Measurements from ENCODE around the gene CCR9. TPM values are rescaled to one million over a fixed set of nuclear protein-coding genes. Genes with fewer than 3 reads are reported as not detected.
A peak's percentile ranks its signal among the peaks of the same experiment; 100 is the strongest.

The CCR9 gene
- total RNA-seq, 2 donors from 2014 or later = 0.15 to 0.19 TPM

DNA sequence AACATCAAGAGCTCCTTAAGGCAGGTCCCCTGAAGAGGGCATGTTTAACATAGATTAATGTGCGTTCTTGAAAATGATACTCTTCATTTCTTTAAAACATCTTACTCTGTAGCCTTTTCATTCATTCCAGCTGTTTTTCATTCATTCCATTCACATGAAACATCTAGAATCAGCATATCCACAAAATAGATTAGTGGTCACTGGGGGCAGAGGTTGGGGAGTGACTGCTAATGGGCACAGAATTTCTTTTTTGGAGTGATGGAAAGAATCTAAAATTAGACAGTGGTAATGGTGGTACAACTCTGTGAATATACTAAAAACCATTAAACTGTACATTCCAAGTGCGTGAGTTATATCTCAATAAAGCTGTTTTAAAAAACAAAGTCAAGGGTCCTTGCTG is 41.5 kb downstream of the CCR9 start:
- Mint-ChIP-seq H3K4me1 (no peaks in the 10 kb centered on the region), H3K4me3 (no peak overlapping the region), H3K36me3 (ENCODE audit: low read depth) (peaks cover 100% of the 10 kb centered on the region), H3K27ac (no peak overlapping the region), H3K27me3 (no peaks in the 10 kb centered on the region), H3K9me3 (no peaks in the 10 kb centered on the region)
- no peak for ATAC-seq (replicated peaks)

DNA sequence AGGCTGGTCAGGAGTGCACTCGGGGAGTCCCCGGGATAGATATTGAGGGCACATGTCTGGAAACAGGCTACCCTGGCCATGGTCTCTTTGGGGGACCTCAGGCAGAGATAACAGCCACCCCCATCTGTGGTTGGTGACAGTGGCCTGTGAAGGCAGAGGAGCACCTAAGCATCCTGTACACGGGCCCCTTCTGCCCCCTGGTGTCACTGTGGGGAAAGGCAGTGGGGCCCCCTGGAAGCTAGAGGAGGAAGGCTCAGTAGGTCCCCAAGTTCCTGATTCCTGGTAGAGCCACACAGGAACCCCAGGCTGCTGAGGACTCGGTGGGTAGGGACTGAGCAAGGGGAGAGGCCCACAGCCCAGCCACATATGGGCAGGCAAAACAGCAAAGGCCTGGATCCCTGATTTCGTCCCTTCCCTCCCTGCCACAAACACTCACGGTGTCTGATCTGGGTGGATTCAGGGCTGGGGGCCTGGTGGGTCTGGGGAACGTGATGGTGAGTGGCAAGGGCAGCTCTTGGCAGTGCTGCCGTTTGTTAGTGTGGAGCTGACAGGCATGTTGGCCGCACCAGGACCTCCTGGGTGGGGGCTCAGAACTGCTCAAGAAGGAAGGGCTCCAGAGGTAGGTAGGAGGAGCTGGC is 42.8 kb downstream of the CCR9 start:
- no peaks in the 10 kb centered on the region for H3K9me3 Mint-ChIP-seq
- H3K36me3 Mint-ChIP-seq (ENCODE audit: low read depth) = peaks cover 100% of the 10 kb centered on the region
- no peaks in the 10 kb centered on the region for H3K27me3 Mint-ChIP-seq
- H3K4me3 Mint-ChIP-seq = no peak overlapping the region
- ATAC-seq (replicated peaks) = peak; percentile 83
- H3K27ac Mint-ChIP-seq = peak overlapping the region; percentile 56
- H3K4me1 Mint-ChIP-seq = no peaks in the 10 kb centered on the region

DNA sequence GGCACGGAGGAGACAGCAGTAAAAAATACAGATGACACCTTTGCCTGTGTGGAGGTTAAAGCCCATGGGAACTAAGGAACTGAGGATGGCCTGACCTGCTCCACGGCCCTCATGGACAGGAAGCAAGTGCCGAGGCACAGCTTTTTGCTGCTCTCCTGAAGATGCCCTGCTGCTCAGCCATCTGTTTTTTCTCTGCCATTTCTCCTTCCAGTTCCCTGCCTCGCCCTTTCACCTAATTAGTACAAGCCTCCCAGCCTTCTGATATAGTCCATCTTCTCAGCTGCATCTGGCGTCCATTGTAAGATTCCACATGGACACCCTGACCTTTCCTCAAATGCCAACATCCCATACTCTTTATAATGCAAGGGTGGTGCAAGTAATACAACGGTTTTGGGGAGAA is 45.2 kb downstream of the CCR9 start:
- Mint-ChIP-seq H3K9me3 (no peaks in the 10 kb centered on the region), H3K27ac (no peak overlapping the region), H3K4me3 (no peak overlapping the region)

DNA sequence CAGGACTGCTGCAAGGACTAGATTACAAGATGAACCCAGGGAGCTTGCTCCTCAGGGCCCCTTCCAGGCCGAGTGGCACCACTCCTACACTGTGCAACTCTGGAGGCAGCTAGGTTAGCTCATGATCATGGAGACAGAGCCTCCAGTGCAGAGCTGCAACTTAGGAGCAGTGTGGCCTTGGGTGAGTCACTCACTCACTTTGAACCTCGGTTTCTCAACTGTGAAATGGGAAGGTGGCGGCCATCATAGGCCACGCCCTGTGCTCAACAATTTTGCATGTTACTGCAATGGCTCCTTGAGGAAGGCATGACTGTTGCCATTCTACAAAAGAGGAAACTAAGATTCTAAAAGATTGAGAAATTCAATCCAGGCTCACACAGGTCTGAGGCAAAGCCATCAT is 45.8 kb downstream of the CCR9 start:
- Mint-ChIP-seq H3K4me1 (no peaks in the 10 kb centered on the region), H3K27me3 (no peaks in the 10 kb centered on the region), H3K27ac (no peak overlapping the region), H3K36me3 (ENCODE audit: low read depth) (peaks cover 100% of the 10 kb centered on the region), H3K4me3 (no peak overlapping the region), H3K9me3 (no peaks in the 10 kb centered on the region)
- ATAC-seq (replicated peaks) = no peak

More for the DNA sequence above, 45.2 kb downstream of the CCR9 start:
- Mint-ChIP-seq H3K36me3 (ENCODE audit: low read depth) (peaks cover 100% of the 10 kb centered on the region), H3K4me1 (no peaks in the 10 kb centered on the region), H3K27me3 (no peaks in the 10 kb centered on the region)
- ATAC-seq (replicated peaks) = no peak

DNA sequence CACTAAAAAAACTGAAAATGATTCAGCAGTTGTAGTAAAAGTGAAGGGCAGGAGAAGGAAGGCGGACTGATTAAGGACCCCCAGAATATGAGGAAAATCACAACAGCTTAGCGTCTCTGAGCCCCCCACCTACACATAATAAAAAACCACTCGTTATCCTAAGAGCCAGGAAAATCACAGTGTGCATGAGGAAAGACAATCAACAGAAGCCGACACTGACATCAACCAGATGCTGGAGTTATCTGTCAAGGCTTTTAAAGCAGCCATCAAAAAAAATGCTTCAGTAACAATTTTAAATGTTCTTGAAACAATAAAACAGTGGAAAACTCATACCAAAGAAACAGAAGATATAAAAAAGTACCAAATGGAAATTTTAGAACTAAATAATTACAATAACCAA is 47.2 kb downstream of the CCR9 start:
- H3K4me3 Mint-ChIP-seq = no peak overlapping the region
- no peak for ATAC-seq (replicated peaks)
- H3K4me1 Mint-ChIP-seq = no peaks in the 10 kb centered on the region
- no peak overlapping the region for H3K27ac Mint-ChIP-seq
- H3K36me3 Mint-ChIP-seq (ENCODE audit: low read depth) = peaks cover 100% of the 10 kb centered on the region
- H3K9me3 Mint-ChIP-seq = no peaks in the 10 kb centered on the region
- H3K27me3 Mint-ChIP-seq = no peaks in the 10 kb centered on the region

DNA sequence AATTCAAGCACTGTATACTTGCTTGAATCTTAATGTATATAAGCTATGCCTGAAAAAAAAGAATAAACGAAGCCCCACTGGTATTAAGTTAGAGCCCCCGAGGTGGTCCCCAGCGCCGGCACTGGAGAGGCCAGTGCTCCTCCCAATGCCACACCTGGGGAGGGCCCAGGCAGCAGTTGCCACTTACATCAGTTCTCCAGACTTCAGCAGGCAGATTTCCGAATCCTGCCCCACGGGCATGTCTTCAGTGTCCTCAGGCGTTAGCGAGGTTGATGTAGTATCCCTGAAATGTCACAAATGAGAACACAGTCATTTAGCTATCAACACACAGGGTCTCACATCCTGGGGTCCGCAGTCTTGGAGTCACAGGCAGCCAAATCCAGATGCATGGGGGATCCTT is 49.9 kb downstream of the CCR9 start:
- peaks cover 14% of the 10 kb centered on the region for H3K4me1 Mint-ChIP-seq
- no peak overlapping the region for H3K27ac Mint-ChIP-seq
- peaks cover 7% of the 10 kb centered on the region for H3K27me3 Mint-ChIP-seq
- no peak overlapping the region for H3K4me3 Mint-ChIP-seq
- no peaks in the 10 kb centered on the region for H3K9me3 Mint-ChIP-seq
- H3K36me3 Mint-ChIP-seq (ENCODE audit: low read depth) = peaks cover 86% of the 10 kb centered on the region
- no peak for ATAC-seq (replicated peaks)

DNA sequence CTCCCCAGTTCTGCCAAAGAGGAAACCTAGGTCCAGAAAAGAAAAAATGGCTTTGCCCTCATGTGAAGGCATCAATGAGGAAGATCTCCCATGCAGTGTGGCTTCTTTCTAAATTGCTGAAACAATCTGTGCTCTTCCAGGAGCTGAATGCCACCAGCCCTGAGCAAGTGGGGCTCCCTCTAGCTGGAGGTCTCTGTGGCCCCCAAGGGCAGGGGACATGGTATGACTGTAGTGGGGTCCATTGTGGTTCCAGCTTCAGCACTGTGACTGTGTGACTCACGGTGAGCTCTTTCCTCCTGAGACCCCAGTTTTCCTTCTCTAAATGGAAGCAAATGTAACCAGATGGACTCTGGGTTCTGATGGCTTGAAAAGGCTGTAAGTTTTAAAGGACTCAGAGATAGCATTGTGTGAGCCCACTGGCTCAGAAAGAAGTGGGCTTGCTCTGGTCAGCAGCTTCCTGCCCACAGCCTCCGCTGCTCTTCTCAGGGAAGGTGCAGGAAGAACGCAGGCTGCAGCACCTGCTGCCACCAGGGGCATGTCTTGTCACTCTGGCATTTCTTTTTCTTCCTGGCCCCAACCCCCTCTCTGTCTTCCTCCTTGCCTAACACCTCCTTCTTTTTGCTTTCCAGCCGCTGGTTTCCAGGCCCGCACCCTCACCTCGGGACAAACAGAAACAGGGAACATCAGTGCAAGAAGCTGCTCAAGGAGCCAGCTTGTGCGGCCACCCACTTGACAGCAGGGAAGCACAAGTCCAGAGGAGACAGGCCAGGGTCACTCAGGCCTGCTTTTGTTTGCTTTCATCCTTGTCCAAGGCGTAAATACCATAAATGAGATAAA is 51.1 kb downstream of the CCR9 start:
- H3K27ac Mint-ChIP-seq = no peak overlapping the region
- H3K4me3 Mint-ChIP-seq = no peak overlapping the region
- no peaks in the 10 kb centered on the region for H3K9me3 Mint-ChIP-seq
- H3K27me3 Mint-ChIP-seq = peaks cover 7% of the 10 kb centered on the region
- peaks cover 19% of the 10 kb centered on the region for H3K4me1 Mint-ChIP-seq
- no peak for ATAC-seq (replicated peaks)
- H3K36me3 Mint-ChIP-seq (ENCODE audit: low read depth) = peaks cover 78% of the 10 kb centered on the region

DNA sequence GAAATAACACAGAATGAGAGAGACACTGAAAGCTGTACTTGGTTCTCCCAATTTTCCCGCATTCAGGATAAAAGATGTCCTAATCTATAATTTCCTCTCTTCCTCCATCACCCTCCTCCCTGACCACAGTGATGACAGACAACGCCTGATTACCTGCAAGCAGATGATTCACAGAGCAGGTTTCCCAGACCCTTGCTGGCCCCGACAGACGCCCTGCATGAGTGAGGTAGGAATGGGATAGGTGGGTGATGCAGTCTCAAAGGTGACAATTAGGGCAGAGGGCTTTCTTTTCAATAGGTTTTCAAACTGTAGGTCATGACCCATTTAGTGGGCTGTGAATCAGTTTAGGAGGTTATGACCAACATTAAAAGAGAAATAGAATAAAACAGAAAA is 51.7 kb downstream of the CCR9 start:
- Mint-ChIP-seq H3K9me3 (no peaks in the 10 kb centered on the region), H3K36me3 (ENCODE audit: low read depth) (peaks cover 71% of the 10 kb centered on the region), H3K27me3 (peaks cover 7% of the 10 kb centered on the region), H3K4me3 (no peak overlapping the region), H3K27ac (no peak overlapping the region), H3K4me1 (peaks cover 25% of the 10 kb centered on the region)
- no peak for ATAC-seq (replicated peaks)

DNA sequence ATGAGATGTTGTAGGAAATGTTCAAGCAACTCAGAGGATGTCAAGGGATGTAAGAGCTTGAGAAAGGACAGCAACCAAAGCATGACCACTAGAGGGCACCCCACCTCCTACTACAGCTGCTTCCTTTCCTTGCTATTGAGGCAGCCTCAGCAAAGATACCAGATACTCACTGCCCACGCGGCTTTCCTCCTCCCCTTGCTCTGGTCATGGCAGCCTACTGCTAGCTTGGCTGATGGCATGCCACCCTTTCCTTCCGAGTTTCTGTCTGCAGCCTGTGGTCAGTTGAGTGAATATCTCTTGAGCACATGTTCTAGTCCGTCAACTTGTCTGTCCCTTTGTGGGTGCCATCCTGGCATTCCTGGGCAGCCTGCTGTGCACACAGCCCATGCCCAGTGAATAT is 52.5 kb downstream of the CCR9 start:
- peaks cover 63% of the 10 kb centered on the region for H3K36me3 Mint-ChIP-seq (ENCODE audit: low read depth)
- peak; percentile 59 for ATAC-seq (replicated peaks)
- H3K4me3 Mint-ChIP-seq = no peak overlapping the region
- peaks cover 33% of the 10 kb centered on the region for H3K4me1 Mint-ChIP-seq
- H3K27ac Mint-ChIP-seq = no peak overlapping the region
- no peaks in the 10 kb centered on the region for H3K9me3 Mint-ChIP-seq
- H3K27me3 Mint-ChIP-seq = peaks cover 7% of the 10 kb centered on the region

DNA sequence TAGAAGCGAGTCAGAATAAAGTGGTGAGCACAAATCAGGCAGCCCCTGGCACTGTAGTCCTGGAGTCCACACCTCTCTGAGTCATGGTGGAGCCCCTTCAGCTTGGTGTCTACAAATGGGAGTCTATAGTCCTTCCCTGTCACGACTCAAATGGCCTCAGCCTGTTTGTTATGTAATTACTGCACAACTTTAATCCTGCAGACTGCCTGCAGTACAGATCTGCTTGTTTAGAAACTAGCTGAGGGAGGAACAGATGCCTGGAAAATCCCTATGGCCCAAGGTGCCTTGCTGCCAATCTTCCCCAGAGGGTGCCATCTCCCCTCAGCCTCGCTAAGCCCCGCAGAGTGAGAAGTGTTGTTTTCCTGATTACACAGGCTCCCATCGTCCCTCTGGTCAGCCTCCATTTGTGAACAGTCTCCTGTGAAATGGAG is 53.0 kb downstream of the CCR9 start:
- ATAC-seq (replicated peaks) = peak; percentile 10
- H3K4me1 Mint-ChIP-seq = peaks cover 35% of the 10 kb centered on the region
- H3K27ac Mint-ChIP-seq = no peak overlapping the region
- no peaks in the 10 kb centered on the region for H3K9me3 Mint-ChIP-seq
- no peak overlapping the region for H3K4me3 Mint-ChIP-seq
- peaks cover 58% of the 10 kb centered on the region for H3K36me3 Mint-ChIP-seq (ENCODE audit: low read depth)
- H3K27me3 Mint-ChIP-seq = peaks cover 7% of the 10 kb centered on the region

DNA sequence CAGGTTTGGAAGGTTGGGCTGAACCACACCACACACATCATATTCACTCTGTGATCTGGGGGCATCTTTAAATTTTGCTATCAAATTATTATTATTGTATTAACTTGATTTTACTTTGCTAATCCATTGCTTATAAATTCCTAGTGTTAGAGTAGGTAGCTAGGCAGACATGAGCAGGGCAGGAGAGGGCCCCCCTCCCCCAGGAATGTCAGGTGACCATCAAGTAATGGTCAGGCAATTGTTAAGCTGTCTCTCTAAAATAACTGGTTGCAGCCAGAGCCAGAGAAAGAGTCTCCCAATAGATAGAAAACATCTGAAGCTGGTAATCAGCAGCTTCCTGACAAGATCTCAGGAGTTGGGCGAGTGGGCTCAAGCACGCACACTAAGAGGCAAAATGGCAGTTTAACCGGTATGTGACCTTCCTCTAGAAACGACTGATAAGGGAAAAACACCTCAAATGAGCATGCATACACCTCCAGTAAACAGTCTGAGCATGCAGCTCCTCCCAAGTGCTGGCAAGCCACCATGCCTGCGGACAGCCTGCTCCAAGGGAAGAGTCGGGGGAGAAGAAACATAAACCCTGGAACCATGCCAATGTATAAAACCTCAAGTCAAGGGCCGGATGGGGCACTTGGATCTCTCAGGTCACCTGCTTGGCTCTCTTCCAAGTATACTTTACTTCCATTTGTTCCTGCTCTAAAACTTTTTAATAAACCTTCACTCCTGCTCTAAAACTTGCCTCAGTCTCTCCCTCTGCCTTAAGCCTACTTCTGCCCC is 53.8 kb downstream of the CCR9 start:
- H3K27me3 Mint-ChIP-seq = peaks cover 7% of the 10 kb centered on the region
- H3K9me3 Mint-ChIP-seq = no peaks in the 10 kb centered on the region
- no peak overlapping the region for H3K4me3 Mint-ChIP-seq
- peaks cover 58% of the 10 kb centered on the region for H3K36me3 Mint-ChIP-seq (ENCODE audit: low read depth)
- no peak overlapping the region for H3K27ac Mint-ChIP-seq
- ATAC-seq (replicated peaks) = no peak
- peaks cover 42% of the 10 kb centered on the region for H3K4me1 Mint-ChIP-seq

DNA sequence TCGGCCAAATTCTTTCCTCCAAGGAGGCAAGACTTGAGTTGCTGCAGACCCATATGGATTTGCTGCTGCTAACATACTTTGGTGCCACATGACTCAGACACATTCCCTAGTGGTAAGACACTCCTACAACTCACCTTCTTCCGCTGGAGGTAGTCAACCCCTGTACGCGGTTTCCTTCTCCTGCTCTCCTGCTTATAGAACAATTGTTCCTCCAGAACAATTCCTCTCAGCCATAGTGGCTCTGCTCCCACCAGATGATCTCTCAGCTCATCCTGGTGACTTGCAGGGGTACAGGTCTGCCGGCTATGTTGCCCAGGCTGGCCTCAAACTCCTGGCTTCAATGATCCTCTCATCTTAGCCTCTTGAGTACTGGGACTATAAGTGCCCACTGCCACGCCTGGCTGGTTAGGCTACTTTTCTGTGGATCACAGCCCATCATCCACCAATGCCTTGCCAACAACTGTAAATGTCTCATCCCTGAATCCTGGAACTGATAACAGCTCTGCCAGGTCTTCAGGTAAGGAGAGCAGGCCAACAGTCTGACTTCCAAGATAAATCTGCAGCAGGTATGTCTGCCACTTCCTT is 54.5 kb downstream of the CCR9 start:
- ATAC-seq (replicated peaks) = no peak
- Mint-ChIP-seq H3K4me1 (peaks cover 43% of the 10 kb centered on the region), H3K27me3 (peaks cover 7% of the 10 kb centered on the region), H3K27ac (no peak overlapping the region), H3K4me3 (no peak overlapping the region), H3K36me3 (ENCODE audit: low read depth) (peaks cover 58% of the 10 kb centered on the region), H3K9me3 (no peaks in the 10 kb centered on the region)

DNA sequence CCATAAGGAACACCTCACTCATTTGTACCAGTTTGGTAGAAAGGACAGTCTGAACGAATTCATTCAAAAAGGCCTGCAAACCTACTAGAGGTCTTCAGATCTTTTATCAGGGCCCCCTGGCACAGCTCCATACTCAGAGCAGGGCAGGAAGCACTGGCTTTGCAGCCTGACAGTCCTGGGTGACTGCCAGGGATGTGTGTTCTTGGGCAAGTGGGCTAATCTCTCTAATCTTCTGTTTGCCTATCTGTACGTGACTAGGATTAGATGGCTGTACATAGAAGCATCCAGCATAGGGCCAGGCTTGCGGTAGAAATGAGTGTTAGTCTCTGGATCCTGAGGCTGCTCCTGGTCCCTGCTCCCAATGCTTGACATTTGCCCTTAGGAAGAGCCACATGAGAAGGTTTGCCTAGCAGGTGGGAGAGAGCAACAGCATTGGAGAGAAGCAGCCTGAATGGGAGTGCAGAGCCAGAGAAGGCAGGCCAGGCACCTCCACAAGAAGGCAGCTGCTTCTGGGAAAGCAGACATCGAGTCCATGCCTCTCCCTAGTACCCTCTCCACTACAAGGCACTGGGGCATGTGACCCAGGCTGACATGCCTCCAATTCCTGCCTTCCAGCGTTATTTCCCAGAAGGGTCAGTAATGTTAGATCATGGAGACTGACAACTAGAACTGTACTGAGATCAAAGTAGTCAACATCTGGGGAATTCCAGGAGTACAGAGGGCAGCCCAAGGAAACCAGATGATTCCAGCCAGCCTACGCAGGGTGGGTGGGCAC is 55.9 kb downstream of the CCR9 start:
- H3K4me3 Mint-ChIP-seq = peak overlapping the region; percentile 68
- H3K27ac Mint-ChIP-seq = peak overlapping the region; percentile 56
- peaks cover 58% of the 10 kb centered on the region for H3K36me3 Mint-ChIP-seq (ENCODE audit: low read depth)
- peaks cover 43% of the 10 kb centered on the region for H3K4me1 Mint-ChIP-seq
- H3K9me3 Mint-ChIP-seq = no peaks in the 10 kb centered on the region
- ATAC-seq (replicated peaks) = no peak
- H3K27me3 Mint-ChIP-seq = peaks cover 7% of the 10 kb centered on the region

Data from activated T-helper 17 cell treated with anti-CD3 and anti-CD28 coated beads, Interleukin-2, amount 50 U/mL, for 72 hours (primary cell).